HL-60 (cell line): ENCODE measurements around the gene ACYP2.

Experiments used
- DNase-seq, 2 experiments: peaks; one replicate each; pipeline ENCODE4 v3.0.0-alpha.2; 2010 to 2020; ENCODE audit warnings: low read depth in 1 of 2, low spot score in 1 of 2
- H3K27ac ChIP-seq: fragments of 250-450 bp; sonication (Bioruptor Pico); replicated peaks from 2 replicates; pipeline ENCODE4 v1.5.1; 2020; ENCODE audit warnings: mild to moderate bottlenecking, moderate library complexity
- H3K27me3 ChIP-seq: fragments of 250-450 bp; sonication (Bioruptor Pico); 2 replicates; pipeline ENCODE4 v1.5.1; 2021; ENCODE audit warnings: mild to moderate bottlenecking, moderate library complexity; ENCODE audit not compliant: insufficient read depth, poor library complexity, severe bottlenecking
- H3K4me3 ChIP-seq: replicated peaks from 2 replicates; pipeline ENCODE4 v1.5.1; 2011; ENCODE audit warnings: mild to moderate bottlenecking, control low read depth, low read length; ENCODE audit not compliant: insufficient read depth
- CTCF ChIP-seq: IDR thresholded peaks from one replicate; pipeline ENCODE4 v1.5.1; 2011; ENCODE audit warnings: low read length, control low read depth, inconsistent platforms; ENCODE audit not compliant: insufficient read depth
- GABPA ChIP-seq: IDR thresholded peaks from 2 replicates; pipeline ENCODE4 v1.6.1; 2012; ENCODE audit warnings: low read depth
- POLR2AphosphoS5 ChIP-seq: IDR thresholded peaks from 2 replicates; pipeline ENCODE4 v1.6.1; 2012; ENCODE audit warnings: low read depth
- REST ChIP-seq: IDR thresholded peaks from 2 replicates; pipeline ENCODE4 v1.6.1; 2012; ENCODE audit warnings: low read depth; ENCODE audit not compliant: insufficient replicate concordance
- SPI1 ChIP-seq: IDR thresholded peaks from 2 replicates; pipeline ENCODE4 v1.6.1; 2012; ENCODE audit warnings: low read depth, mild to moderate bottlenecking, borderline replicate concordance

Gene ACYP2

GRCh38 chr2:54350426-54350825, 235.0 kb downstream of the ACYP2 start:
- H3K4me3 ChIP-seq: no peak overlapping the region
- no peak for DNase-seq
- H3K27me3 ChIP-seq: peaks cover 2% of the 10 kb centered on the region
- TF ChIP-seq POLR2AphosphoS5 (no peak), SPI1 (no peak), GABPA (no peak), REST (no peak), CTCF (no peak)
- H3K27ac ChIP-seq: no peak overlapping the region

DNA sequence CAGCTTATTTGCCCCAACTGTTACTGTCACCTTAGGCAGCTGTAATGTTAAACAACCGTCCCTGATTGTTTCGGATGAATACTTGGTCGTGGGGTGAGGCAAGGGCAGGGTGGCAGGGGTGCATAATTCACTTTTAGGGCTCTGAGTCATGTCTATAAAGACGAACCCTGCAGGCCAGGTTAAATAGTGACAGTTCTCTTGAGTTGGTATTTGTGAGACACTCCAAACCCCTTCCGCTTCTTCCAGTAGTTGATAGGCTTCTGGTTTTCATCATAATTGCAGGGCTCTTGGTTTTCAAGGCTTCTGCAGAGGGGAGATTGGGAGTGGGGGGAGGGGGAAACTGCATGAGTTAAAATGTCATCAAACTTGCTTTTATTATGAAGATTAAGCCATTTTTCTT, 237.8 kb downstream of the ACYP2 start:
- no peak overlapping the region for H3K4me3 ChIP-seq
- no peak for DNase-seq
- H3K27ac ChIP-seq: no peak overlapping the region
- H3K27me3 ChIP-seq: no peaks in the 10 kb centered on the region
- TF ChIP-seq POLR2AphosphoS5 (no peak), REST (no peak), GABPA (no peak), SPI1 (no peak), CTCF (no peak)
